H9 (cell line): ENCODE measurements around the gene GRB10. TPM values are rescaled to one million over a fixed set of nuclear protein-coding genes. Genes with fewer than 3 reads are reported as not detected.

Experiments
- DNase-seq: peaks from one replicate; pipeline ENCODE4 v3.0.0-alpha.2; 2017
- H2AFZ ChIP-seq: one replicate; pipeline ENCODE4 v1.6.1; 2013; ENCODE audit warnings: mild to moderate bottlenecking, low read length, control low read depth, moderate library complexity
- H2AK5ac ChIP-seq: 2 replicates; pipeline ENCODE4 v1.6.1; 2013; ENCODE audit warnings: low read length, control low read depth, mixed read lengths; ENCODE audit not compliant: insufficient read length
- H2BK120ac ChIP-seq: one replicate; pipeline ENCODE4 v1.6.1; 2013; ENCODE audit warnings: low read depth, mild to moderate bottlenecking, low read length, control low read depth, inconsistent platforms; ENCODE audit not compliant: poor library complexity, severe bottlenecking
- H2BK12ac ChIP-seq: 2 replicates; pipeline ENCODE4 v1.6.1; 2013; ENCODE audit warnings: low read length, control low read depth, mixed read lengths, low read depth; ENCODE audit not compliant: insufficient read length
- H2BK15ac ChIP-seq: 2 replicates; pipeline ENCODE4 v1.6.1; 2013; ENCODE audit warnings: low read depth, low read length, control low read depth
- H2BK20ac ChIP-seq: one replicate; pipeline ENCODE4 v1.6.1; 2013; ENCODE audit warnings: low read depth, mild to moderate bottlenecking, low read length, control low read depth, inconsistent platforms; ENCODE audit not compliant: poor library complexity, severe bottlenecking
- H2BK5ac ChIP-seq: 2 replicates; pipeline ENCODE4 v1.6.1; 2013; ENCODE audit warnings: low read length, control low read depth, mixed read lengths; ENCODE audit not compliant: insufficient read length
- H3K14ac ChIP-seq: 2 replicates; pipeline ENCODE4 v1.6.1; 2013; ENCODE audit warnings: low read length, control low read depth; ENCODE audit not compliant: insufficient read depth
- H3K18ac ChIP-seq: 2 replicates; pipeline ENCODE4 v1.6.1; 2013; ENCODE audit warnings: low read depth, mild to moderate bottlenecking, mixed read lengths, low read length, control low read depth; ENCODE audit not compliant: insufficient read length
- H3K23ac ChIP-seq: 2 replicates; pipeline ENCODE4 v1.6.1; 2013; ENCODE audit warnings: low read length, control low read depth, mixed read lengths, low read depth; ENCODE audit not compliant: insufficient read length
- H3K23me2 ChIP-seq: 2 replicates; pipeline ENCODE4 v1.6.1; 2013; ENCODE audit warnings: low read depth, mild to moderate bottlenecking, mixed read lengths, low read length, control low read depth; ENCODE audit not compliant: insufficient read length, poor library complexity, severe bottlenecking
- H3K27ac ChIP-seq: 2 replicates; pipeline ENCODE4 v1.5.1; 2013; ENCODE audit warnings: low read length, control low read depth, mixed read lengths, low read depth; ENCODE audit not compliant: insufficient read length
- H3K27me3 ChIP-seq: 2 replicates; pipeline ENCODE4 v1.6.1; 2013; ENCODE audit warnings: low read length, control low read depth, inconsistent platforms; ENCODE audit not compliant: insufficient read depth
- H3K4ac ChIP-seq: 2 replicates; pipeline ENCODE4 v1.6.1; 2013; ENCODE audit warnings: low read depth, mild to moderate bottlenecking, control low read depth, inconsistent platforms, low read length, moderate library complexity
- H3K4me1 ChIP-seq: 2 replicates; pipeline ENCODE4 v1.6.1; 2013; ENCODE audit warnings: low read length, control low read depth, inconsistent platforms; ENCODE audit not compliant: insufficient read depth
- H3K4me2 ChIP-seq: 2 replicates; pipeline ENCODE4 v1.6.1; 2013; ENCODE audit warnings: low read length, control low read depth, mixed read lengths; ENCODE audit not compliant: insufficient read length, insufficient read depth
- H3K56ac ChIP-seq: 2 replicates; pipeline ENCODE4 v1.6.1; 2013; ENCODE audit warnings: low read depth, mild to moderate bottlenecking, mixed read lengths, low read length, control low read depth; ENCODE audit not compliant: insufficient read length
- H3K79me1 ChIP-seq: 2 replicates; pipeline ENCODE4 v1.6.1; 2013; ENCODE audit warnings: low read depth, mild to moderate bottlenecking, moderate library complexity, low read length, control low read depth, inconsistent platforms; ENCODE audit not compliant: insufficient read depth, poor library complexity, severe bottlenecking
- H3K79me2 ChIP-seq: 2 replicates; pipeline ENCODE4 v1.6.1; 2013; ENCODE audit warnings: low read length, control low read depth, inconsistent platforms; ENCODE audit not compliant: insufficient read depth
- H3K9ac ChIP-seq: 2 replicates; pipeline ENCODE4 v1.6.1; 2013; ENCODE audit warnings: low read length, control low read depth, mixed read lengths; ENCODE audit not compliant: insufficient read length; ENCODE audit errors: extremely low read depth
- H3K9me3 ChIP-seq: one replicate; pipeline ENCODE4 v1.6.1; 2013; ENCODE audit warnings: low read depth, low read length, inconsistent platforms; ENCODE audit not compliant: control insufficient read depth
- H3T11ph ChIP-seq: one replicate; pipeline ENCODE4 v1.6.1; 2013; ENCODE audit warnings: mild to moderate bottlenecking, low read length, control low read depth, inconsistent platforms
- H4K20me1 ChIP-seq: one replicate; pipeline ENCODE4 v1.6.1; 2013; ENCODE audit not compliant: control insufficient read depth, insufficient read length, insufficient read depth
- H4K5ac ChIP-seq: 2 replicates; pipeline ENCODE4 v1.6.1; 2013; ENCODE audit warnings: low read depth, mild to moderate bottlenecking, mixed read lengths, low read length, control low read depth; ENCODE audit not compliant: insufficient read length
- H4K8ac ChIP-seq: replicated peaks from 2 replicates; pipeline ENCODE4 v1.6.1; 2013; ENCODE audit warnings: low read length, control low read depth, mixed read lengths, low read depth; ENCODE audit not compliant: insufficient read length
- H4K91ac ChIP-seq: 2 replicates; pipeline ENCODE4 v1.6.1; 2013; ENCODE audit warnings: low read depth, mild to moderate bottlenecking, moderate library complexity, mixed read lengths, low read length, control low read depth; ENCODE audit not compliant: insufficient read length
- H3K27ac Mint-ChIP-seq, 3 experiments: 2 replicates in 2 of 3; 3 replicates in 1 of 3; pipeline ENCODE4 v1.8.0; 2020 to 2021; ENCODE audit warnings: mixed read lengths in 3 of 3, mild to moderate bottlenecking in 1 of 3, moderate library complexity in 1 of 3
- H3K27me3 Mint-ChIP-seq: 2 replicates; pipeline ENCODE4 v1.8.0; 2021; ENCODE audit warnings: low read depth, mild to moderate bottlenecking, moderate library complexity, mixed read lengths
- H3K36me3 Mint-ChIP-seq, 3 experiments: 2 replicates in 2 of 3; 3 replicates in 1 of 3; pipeline ENCODE4 v1.8.0; 2020 to 2021; ENCODE audit warnings: low read depth in 3 of 3, mixed read lengths in 3 of 3; ENCODE audit not compliant: insufficient read depth in 1 of 3
- H3K4me1 Mint-ChIP-seq, 2 experiments: 2 replicates each; pipeline ENCODE4 v1.8.0; 2020; ENCODE audit warnings: mixed read lengths in 2 of 2
- H3K4me3 Mint-ChIP-seq, 2 experiments: 2 replicates in 1 of 2; 3 replicates in 1 of 2; pipeline ENCODE4 v1.8.0; 2020 to 2021; ENCODE audit warnings: mild to moderate bottlenecking in 2 of 2, mixed read lengths in 2 of 2, moderate library complexity in 1 of 2
- H3K9me3 Mint-ChIP-seq, 2 experiments: 2 replicates in 1 of 2; 3 replicates in 1 of 2; pipeline ENCODE4 v1.8.0; 2020; ENCODE audit warnings: mild to moderate bottlenecking in 2 of 2, mixed read lengths in 2 of 2, moderate library complexity in 1 of 2
- WGBS: extraction: QIAGEN DNeasy Blood & Tissue Kit; methylation state at CpG from one replicate; pipeline ENCODE4 v1.1.7; 2013; ENCODE audit warnings: missing lambda C conversion rate, low lambda C conversion rate, mixed read lengths; ENCODE audit not compliant: insufficient read length; ENCODE audit errors: extremely low coverage; 5-methylcytosine and 5-hydroxymethylcytosine counted together
- total RNA-seq: library from RNA; stranded (reverse); gene quantifications from 2 replicates; pipeline ENCODE4 v1.2.1, GENCODE V29; 2021
- TF ChIP-seq, protein P1 (sequence below): fragments of 200-600 bp; sonication (generic); conservative IDR thresholded peaks from 3 replicates; pipeline ENCODE4 v1.8.0; 2021; ENCODE audit warnings: antibody characterized with exemption, mild to moderate bottlenecking

Gene GRB10
- total RNA-seq, 1 experiment from 2014 or later: 108 TPM

DNA sequence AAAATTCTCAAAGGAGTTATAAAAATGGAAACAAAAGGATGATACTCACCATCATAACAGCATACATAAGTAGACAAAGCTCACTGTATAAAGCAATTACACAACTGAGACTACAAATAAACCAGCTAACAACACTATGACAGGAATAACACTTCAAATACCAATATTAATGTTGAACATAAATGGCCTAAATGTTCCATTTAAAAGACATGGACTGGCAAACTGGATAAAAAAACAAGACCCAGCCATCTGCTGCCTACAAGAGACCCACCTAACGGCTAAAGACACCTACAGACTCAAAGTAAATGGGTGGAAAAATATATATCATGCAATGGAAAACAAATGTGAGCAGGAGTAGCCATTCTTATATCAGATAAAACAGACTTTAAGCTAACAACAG, 148.3 kb downstream of the GRB10 start:
- no peak overlapping the region for H3K27ac Mint-ChIP-seq
- no peaks in the 10 kb centered on the region for H4K20me1 ChIP-seq
- H3K9me3 Mint-ChIP-seq: peaks cover 14 to 29% of the 10 kb centered on the region in 2 experiments

More for the DNA sequence above, 148.3 kb downstream of the GRB10 start:
- Histone ChIP-seq H3K27me3 (no peaks in the 10 kb centered on the region), H4K8ac (no peak overlapping the region), H3K56ac (no peak overlapping the region), H3K79me1 (no peaks in the 10 kb centered on the region), H2BK20ac (no peak overlapping the region), H3K4me1 (no peaks in the 10 kb centered on the region; the same call in 1 of the 2 replicates), H2BK15ac (no peak overlapping the region), H2BK120ac (no peak overlapping the region), H2AFZ (no peak overlapping the region), H3K23me2 (no peaks in the 10 kb centered on the region), H3K23ac (no peak overlapping the region), H3K18ac (no peak overlapping the region), H3K79me2 (peaks cover 2% of the 10 kb centered on the region; the same call in 1 of the 2 replicates), H3T11ph (no peak overlapping the region), H3K9me3 (no peaks in the 10 kb centered on the region), H2BK5ac (no peak overlapping the region), H3K4ac (no peak overlapping the region), H2AK5ac (no peak overlapping the region), H4K5ac (no peak overlapping the region), H3K14ac (no peak overlapping the region), H2BK12ac (no peak overlapping the region), H3K9ac (no peak overlapping the region), H4K91ac (no peak overlapping the region), H3K4me2 (no peak overlapping the region), H3K27ac (no peak overlapping the region)
- Mint-ChIP-seq H3K4me1 (peaks cover 25% of the 10 kb centered on the region in 2 experiments), H3K27me3 (no peaks in the 10 kb centered on the region), H3K4me3 (no peak overlapping the region), H3K36me3 (peaks cover 2 to 35% (median 31%) of the 10 kb centered on the region in 3 experiments)
- no peak for DNase-seq
- TF ChIP-seq, protein P1, sequence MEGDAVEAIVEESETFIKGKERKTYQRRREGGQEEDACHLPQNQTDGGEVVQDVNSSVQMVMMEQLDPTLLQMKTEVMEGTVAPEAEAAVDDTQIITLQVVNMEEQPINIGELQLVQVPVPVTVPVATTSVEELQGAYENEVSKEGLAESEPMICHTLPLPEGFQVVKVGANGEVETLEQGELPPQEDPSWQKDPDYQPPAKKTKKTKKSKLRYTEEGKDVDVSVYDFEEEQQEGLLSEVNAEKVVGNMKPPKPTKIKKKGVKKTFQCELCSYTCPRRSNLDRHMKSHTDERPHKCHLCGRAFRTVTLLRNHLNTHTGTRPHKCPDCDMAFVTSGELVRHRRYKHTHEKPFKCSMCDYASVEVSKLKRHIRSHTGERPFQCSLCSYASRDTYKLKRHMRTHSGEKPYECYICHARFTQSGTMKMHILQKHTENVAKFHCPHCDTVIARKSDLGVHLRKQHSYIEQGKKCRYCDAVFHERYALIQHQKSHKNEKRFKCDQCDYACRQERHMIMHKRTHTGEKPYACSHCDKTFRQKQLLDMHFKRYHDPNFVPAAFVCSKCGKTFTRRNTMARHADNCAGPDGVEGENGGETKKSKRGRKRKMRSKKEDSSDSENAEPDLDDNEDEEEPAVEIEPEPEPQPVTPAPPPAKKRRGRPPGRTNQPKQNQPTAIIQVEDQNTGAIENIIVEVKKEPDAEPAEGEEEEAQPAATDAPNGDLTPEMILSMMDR: no peak
- no CpG with 5 or more reads among the region's 1 CpG for WGBS
